ENCODE data around the gene SCFD2. TPM values are rescaled to one million over a fixed set of nuclear protein-coding genes. Genes with fewer than 3 reads are reported as not detected.

The SCFD2 gene
- total RNA-seq, 1 donor from 2014 or later, result 11.9 TPM

GRCh38 chr4:52842792-52843191, 523.1 kb downstream of the SCFD2 start:
- peaks cover 21% of the 10 kb centered on the region for H3K4me1 Mint-ChIP-seq (ENCODE audit: low read depth, unreplicated experiment)

GRCh38 chr4:52841682-52842456, 524.0 kb downstream of the SCFD2 start:
- Histone ChIP-seq H3K27ac (ENCODE audit: low read depth, low read length) (peak overlapping the region; percentile 21), H3K9ac (ENCODE audit: low read length) (no peak overlapping the region), H3K79me2 (ENCODE audit: insufficient read depth, low read length) (no peaks in the 10 kb centered on the region), H3K9me3 (ENCODE audit: insufficient read depth, low read depth, low read length) (no peaks in the 10 kb centered on the region), H3K27me3 (ENCODE audit: insufficient read depth, low read length) (no peaks in the 10 kb centered on the region), H3K4me3 (ENCODE audit: insufficient read depth, low read depth, low read length) (no peak overlapping the region), H3K4me1 (ENCODE audit: insufficient read depth, low read length) (peaks cover 27% of the 10 kb centered on the region), H2AFZ (ENCODE audit: low read depth, low read length) (peak overlapping the region; percentile 65), H3K4me2 (ENCODE audit: low read length) (peak overlapping the region; percentile 47), H4K20me1 (ENCODE audit: insufficient read depth, low read length) (no peaks in the 10 kb centered on the region), H3K36me3 (ENCODE audit: insufficient read depth, low read length) (no peaks in the 10 kb centered on the region)
- peak; percentile 67 for DNase-seq (ENCODE audit: low read depth)
- H3K27me3 Mint-ChIP-seq (ENCODE audit: low read depth, unreplicated experiment), result no peaks in the 10 kb centered on the region
- H3K9me3 Mint-ChIP-seq (ENCODE audit: unreplicated experiment), result no peaks in the 10 kb centered on the region
- H3K27ac Mint-ChIP-seq (ENCODE audit: unreplicated experiment), result no peak overlapping the region
- H3K4me3 Mint-ChIP-seq (ENCODE audit: unreplicated experiment), result no peak overlapping the region
- FAIRE-seq, result no peak
- no peaks in the 10 kb centered on the region for H3K36me3 Mint-ChIP-seq (ENCODE audit: low read depth, unreplicated experiment)
- H3K4me1 Mint-ChIP-seq (ENCODE audit: low read depth, unreplicated experiment), result peaks cover 29% of the 10 kb centered on the region
- no peak for TF ChIP-seq EZH2 (IDR thresholded peaks at IDR 0.05; ENCODE audit: insufficient read depth, low read length)
- no peak for TF ChIP-seq CTCF (IDR thresholded peaks at IDR 0.05; ENCODE audit: insufficient read depth, low read depth, low read length)

More at GRCh38 chr4:52842792-52843191, 523.1 kb downstream of the SCFD2 start:
- Histone ChIP-seq H3K9me3 (ENCODE audit: insufficient read depth, low read depth, low read length) (no peaks in the 10 kb centered on the region), H3K79me2 (ENCODE audit: insufficient read depth, low read length) (no peaks in the 10 kb centered on the region), H3K9ac (ENCODE audit: low read length) (no peak overlapping the region), H3K4me1 (ENCODE audit: insufficient read depth, low read length) (peaks cover 23% of the 10 kb centered on the region), H3K27me3 (ENCODE audit: insufficient read depth, low read length) (no peaks in the 10 kb centered on the region), H3K36me3 (ENCODE audit: insufficient read depth, low read length) (no peaks in the 10 kb centered on the region), H3K27ac (ENCODE audit: low read depth, low read length) (no peak overlapping the region), H2AFZ (ENCODE audit: low read depth, low read length) (no peak overlapping the region), H3K4me3 (ENCODE audit: insufficient read depth, low read depth, low read length) (no peak overlapping the region), H3K4me2 (ENCODE audit: low read length) (no peak overlapping the region), H4K20me1 (ENCODE audit: insufficient read depth, low read length) (no peaks in the 10 kb centered on the region)
- no peak for TF ChIP-seq CTCF (IDR thresholded peaks at IDR 0.05; ENCODE audit: insufficient read depth, low read depth, low read length)
- TF ChIP-seq EZH2 (IDR thresholded peaks at IDR 0.05; ENCODE audit: insufficient read depth, low read length), result no peak
- DNase-seq (ENCODE audit: low read depth) (no peak), FAIRE-seq (no peak)
- Mint-ChIP-seq H3K4me3 (ENCODE audit: unreplicated experiment) (no peak overlapping the region), H3K27ac (ENCODE audit: unreplicated experiment) (no peak overlapping the region), H3K36me3 (ENCODE audit: low read depth, unreplicated experiment) (no peaks in the 10 kb centered on the region), H3K9me3 (ENCODE audit: unreplicated experiment) (no peaks in the 10 kb centered on the region), H3K27me3 (ENCODE audit: low read depth, unreplicated experiment) (no peaks in the 10 kb centered on the region)

Measured in astrocyte (in vitro differentiated cells and primary cell).